ENCODE measurements around the gene IL13RA2. TPM values are rescaled to one million over a fixed set of nuclear protein-coding genes. Genes with fewer than 3 reads are reported as not detected.

The IL13RA2 gene
- total and polyA plus RNA-seq, 4 donors = 1.9 to 5.4 (median 2.8) TPM

- no peak overlapping the region for H3K4me3 ChIP-seq (ENCODE audit: low read depth in 1 of 3, low read length in 3 of 3)
- no peaks in the 10 kb centered on the region for H3K36me3 ChIP-seq (ENCODE audit: control insufficient read depth in 4 of 4, insufficient read depth in 3 of 4, low read depth in 1 of 4, low read length in 3 of 4)
- no peak overlapping the region for H3K27ac ChIP-seq (ENCODE audit: low read depth in 1 of 2, low read length in 2 of 2)
- no peak for TF ChIP-seq ZBTB33 (IDR thresholded peaks at IDR 0.05)
- TF ChIP-seq MAX (IDR thresholded peaks at IDR 0.05) = no peak
- no peak for TF ChIP-seq YY1 (IDR thresholded peaks at IDR 0.05)
- no peak for TF ChIP-seq REST (IDR thresholded peaks at IDR 0.05)
- TF ChIP-seq SP1 (IDR thresholded peaks at IDR 0.05) = no peak
- no peak for TF ChIP-seq EGR1 (IDR thresholded peaks at IDR 0.05; ENCODE audit: low read depth in 2 of 2)
- no peak for TF ChIP-seq FOXA1 (IDR thresholded peaks at IDR 0.05)
- TF ChIP-seq, protein P1, sequence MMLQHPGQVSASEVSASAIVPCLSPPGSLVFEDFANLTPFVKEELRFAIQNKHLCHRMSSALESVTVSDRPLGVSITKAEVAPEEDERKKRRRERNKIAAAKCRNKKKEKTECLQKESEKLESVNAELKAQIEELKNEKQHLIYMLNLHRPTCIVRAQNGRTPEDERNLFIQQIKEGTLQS (IDR thresholded peaks at IDR 0.05) = no peak
- no peak for TF ChIP-seq FOXA2 (IDR thresholded peaks at IDR 0.05)
- TF ChIP-seq HNF4G (IDR thresholded peaks at IDR 0.05) = no peak
- no peak for TF ChIP-seq JUND (IDR thresholded peaks at IDR 0.05)
- no peak for TF ChIP-seq RXRA (IDR thresholded peaks at IDR 0.05)
- H3K9me3 ChIP-seq (ENCODE audit: control insufficient read depth in 4 of 4, low read length in 3 of 4) = no peaks in the 10 kb centered on the region
- no peaks in the 10 kb centered on the region for H3K4me1 ChIP-seq (ENCODE audit: control insufficient read depth in 4 of 4, insufficient read depth in 4 of 4, low read length in 3 of 4)
- H3K27me3 ChIP-seq (ENCODE audit: control insufficient read depth in 4 of 4, insufficient read depth in 4 of 4, low read length in 3 of 4) = no peaks in the 10 kb centered on the region
- no peak for DNase-seq (ENCODE audit: low spot score)
- H3K9ac ChIP-seq (ENCODE audit: low read depth in 1 of 2, low read length in 2 of 2) = no peak overlapping the region
Observed at GRCh38 chrX:114962209-114962608, 55.2 kb downstream of the IL13RA2 start.

DNA sequence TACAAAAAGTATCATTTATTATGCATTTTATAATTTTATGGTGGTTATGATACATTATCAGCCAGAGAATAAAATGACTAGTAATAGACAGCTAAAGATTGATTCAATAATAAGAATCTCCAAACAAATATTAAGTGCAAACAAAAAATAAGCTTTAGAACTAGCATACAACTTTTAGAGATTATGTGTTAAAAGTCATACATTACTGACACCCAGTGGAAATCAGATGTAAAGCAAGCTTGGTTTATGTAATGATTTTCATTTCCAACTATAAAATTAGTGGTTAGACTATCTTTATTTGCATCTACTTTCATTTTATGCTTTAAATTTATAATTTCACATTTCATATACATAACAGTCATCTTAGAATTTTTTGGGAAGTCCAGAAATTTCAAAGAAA is 57.7 kb downstream of the IL13RA2 start:
- H3K27ac ChIP-seq (ENCODE audit: low read depth in 1 of 2, low read length in 2 of 2) = no peak overlapping the region
- no peak overlapping the region for H3K4me3 ChIP-seq (ENCODE audit: low read depth in 1 of 3, low read length in 3 of 3)
- no peaks in the 10 kb centered on the region for H3K27me3 ChIP-seq (ENCODE audit: control insufficient read depth in 4 of 4, insufficient read depth in 4 of 4, low read length in 3 of 4)
- no peaks in the 10 kb centered on the region for H3K36me3 ChIP-seq (ENCODE audit: control insufficient read depth in 4 of 4, insufficient read depth in 3 of 4, low read depth in 1 of 4, low read length in 3 of 4)
- no peak overlapping the region for H3K9ac ChIP-seq (ENCODE audit: low read depth in 1 of 2, low read length in 2 of 2)
- H3K4me1 ChIP-seq (ENCODE audit: control insufficient read depth in 4 of 4, insufficient read depth in 4 of 4, low read length in 3 of 4) = no peaks in the 10 kb centered on the region
- no peak for TF ChIP-seq FOXA2 (IDR thresholded peaks at IDR 0.05)
- TF ChIP-seq ZBTB33 (IDR thresholded peaks at IDR 0.05) = no peak
- TF ChIP-seq, protein P2, sequence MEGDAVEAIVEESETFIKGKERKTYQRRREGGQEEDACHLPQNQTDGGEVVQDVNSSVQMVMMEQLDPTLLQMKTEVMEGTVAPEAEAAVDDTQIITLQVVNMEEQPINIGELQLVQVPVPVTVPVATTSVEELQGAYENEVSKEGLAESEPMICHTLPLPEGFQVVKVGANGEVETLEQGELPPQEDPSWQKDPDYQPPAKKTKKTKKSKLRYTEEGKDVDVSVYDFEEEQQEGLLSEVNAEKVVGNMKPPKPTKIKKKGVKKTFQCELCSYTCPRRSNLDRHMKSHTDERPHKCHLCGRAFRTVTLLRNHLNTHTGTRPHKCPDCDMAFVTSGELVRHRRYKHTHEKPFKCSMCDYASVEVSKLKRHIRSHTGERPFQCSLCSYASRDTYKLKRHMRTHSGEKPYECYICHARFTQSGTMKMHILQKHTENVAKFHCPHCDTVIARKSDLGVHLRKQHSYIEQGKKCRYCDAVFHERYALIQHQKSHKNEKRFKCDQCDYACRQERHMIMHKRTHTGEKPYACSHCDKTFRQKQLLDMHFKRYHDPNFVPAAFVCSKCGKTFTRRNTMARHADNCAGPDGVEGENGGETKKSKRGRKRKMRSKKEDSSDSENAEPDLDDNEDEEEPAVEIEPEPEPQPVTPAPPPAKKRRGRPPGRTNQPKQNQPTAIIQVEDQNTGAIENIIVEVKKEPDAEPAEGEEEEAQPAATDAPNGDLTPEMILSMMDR (IDR thresholded peaks at IDR 0.05; ENCODE audit: low read depth, low read length, missing input control) = peak; percentile 31
- TF ChIP-seq SP1 (IDR thresholded peaks at IDR 0.05) = no peak
- TF ChIP-seq RAD21 (IDR thresholded peaks at IDR 0.05) = peak; percentile 53 to 72
- no peak for TF ChIP-seq NR2F2 (IDR thresholded peaks at IDR 0.05)
- no peak for TF ChIP-seq JUND (IDR thresholded peaks at IDR 0.05)
- no peaks in the 10 kb centered on the region for H3K9me3 ChIP-seq (ENCODE audit: control insufficient read depth in 4 of 4, low read length in 3 of 4)
- DNase-seq (ENCODE audit: low spot score) = no peak
